Activated CD4-positive, alpha-beta T cell treated with anti-CD3 and anti-CD28 coated beads for 36 hours (primary cell): ENCODE results near the gene ATP7A. TPM values are rescaled to one million over a fixed set of nuclear protein-coding genes. Genes with fewer than 3 reads are reported as not detected.
"Not testable (repeated sequence)": the region's sequence is repeated elsewhere in the genome, so short reads cannot be mapped to it uniquely, and the experiment has no call there.

Experiments
- ATAC-seq: fragments of 200-7000 bp; cut with Tn5 transposase; one replicate; pipeline ENCODE4 v1.10.0; 2021; ENCODE audit warnings: mild to moderate bottlenecking, moderate library complexity
- CTCF ChIA-PET: fragments of 350-600 bp; sonication (Branson Sonifier 250); formaldehyde crosslinking; loops from one replicate; lab custom pipeline; 2021; ENCODE audit warnings: antibody characterized with exemption; lab: Charles Lee
- POLR2A ChIA-PET: fragments of 350-600 bp; sonication (Branson Sonifier 250); formaldehyde crosslinking; loops from one replicate; lab custom pipeline; 2021; ENCODE audit warnings: antibody characterized with exemption, inconsistent platforms; lab: Charles Lee
- DNase-seq: peaks from one replicate; pipeline ENCODE4 v3.0.0-alpha.2; 2020
- H3K27ac Mint-ChIP-seq: one replicate; pipeline ENCODE4 v1.8.0; 2021; ENCODE audit warnings: mixed read lengths
- H3K27me3 Mint-ChIP-seq: one replicate; pipeline ENCODE4 v1.8.0; 2021; ENCODE audit warnings: mixed read lengths
- H3K36me3 Mint-ChIP-seq: one replicate; pipeline ENCODE4 v1.8.0; 2021; ENCODE audit warnings: low read depth, mixed read lengths
- H3K4me1 Mint-ChIP-seq: one replicate; pipeline ENCODE4 v1.8.0; 2021; ENCODE audit warnings: mixed read lengths
- H3K4me3 Mint-ChIP-seq: one replicate; pipeline ENCODE4 v1.8.0; 2021; ENCODE audit warnings: mild to moderate bottlenecking, moderate library complexity, mixed read lengths
- H3K9me3 Mint-ChIP-seq: one replicate; pipeline ENCODE4 v1.8.0; 2021; ENCODE audit warnings: low read depth, mixed read lengths
- intact Hi-C, 2 experiments: fragments of 100-400 bp; cut with DNase I in 1 of 2; cut with micrococcal nuclease in 1 of 2; formaldehyde crosslinking; loops; one replicate each; pipeline versions ENCODE4 v1.14.2 to v1.15.1; 2022 to 2024; cut with DNase I, micrococcal nuclease
- total RNA-seq, 2 experiments: library from RNA; stranded (reverse); gene quantifications; one replicate each; pipeline ENCODE4 v1.2.3, GENCODE V29; 2021

Gene ATP7A
- total RNA-seq, 2 experiments from 2014 or later = 9.5 to 9.7 TPM

- Mint-ChIP-seq H3K9me3 (peaks cover 2% of the 10 kb centered on the region), H3K27ac (peak overlapping the region; percentile 74), H3K36me3 (no peaks in the 10 kb centered on the region), H3K4me1 (peaks cover 28% of the 10 kb centered on the region), H3K4me3 (peak overlapping the region; percentile 65), H3K27me3 (no peaks in the 10 kb centered on the region)
- no peak for DNase-seq
- ChIA-PET CTCF (interaction anchor here (1.4 kb wide), 1 partner anchor 18 kb away, joined by 4 read pairs; the partner anchor contains the start of gene COX7B), POLR2A (no interaction called here)
- intact Hi-C loops = no loop called here
- peak; percentile 55 for ATAC-seq
Observed at GRCh38 chrX:77917294-77917933, 6.9 kb downstream of the ATP7A start.

- ChIA-PET CTCF (interaction anchor here (1.4 kb wide), 1 partner anchor 19 kb away, joined by 4 read pairs; the partner anchor contains the start of gene COX7B), POLR2A (no interaction called here)
- intact Hi-C loops = no loop called here
- peaks cover 2% of the 10 kb centered on the region for H3K9me3 Mint-ChIP-seq
- H3K36me3 Mint-ChIP-seq = peaks cover 4% of the 10 kb centered on the region
- no peak overlapping the region for H3K4me3 Mint-ChIP-seq
- peaks cover 23% of the 10 kb centered on the region for H3K4me1 Mint-ChIP-seq
- H3K27me3 Mint-ChIP-seq = no peaks in the 10 kb centered on the region
- no peak for DNase-seq
- ATAC-seq = no peak
- no peak overlapping the region for H3K27ac Mint-ChIP-seq
Observed at GRCh38 chrX:77918568-77918967, 8.1 kb downstream of the ATP7A start.

GRCh38 chrX:77919370-77919769 lies 8.9 kb downstream of the ATP7A start:
- POLR2A ChIA-PET, CTCF ChIA-PET, H3K27ac Mint-ChIP-seq, H3K27me3 Mint-ChIP-seq, intact Hi-C loops, ATAC-seq, H3K4me3 Mint-ChIP-seq, H3K36me3 Mint-ChIP-seq, DNase-seq, H3K9me3 Mint-ChIP-seq: not testable (repeated sequence)
- peaks cover 22% of the 10 kb centered on the region for H3K4me1 Mint-ChIP-seq

- Mint-ChIP-seq H3K9me3 (peaks cover 2% of the 10 kb centered on the region), H3K27ac (no peak overlapping the region), H3K36me3 (peaks cover 4% of the 10 kb centered on the region), H3K27me3 (no peaks in the 10 kb centered on the region), H3K4me3 (no peak overlapping the region), H3K4me1 (peaks cover 13% of the 10 kb centered on the region)
- intact Hi-C loops = no loop called here
- ChIA-PET CTCF (interaction anchor here (0.9 kb wide), 1 partner anchor 11 kb away, joined by 3 read pairs; no protein-coding TSS in a partner anchor), POLR2A (interaction anchor here (0.6 kb wide), 1 partner anchor 22 kb away, joined by 3 read pairs; no protein-coding TSS in a partner anchor)
- no peak for DNase-seq
- ATAC-seq = no peak
Observed at GRCh38 chrX:77922787-77923186, 12.3 kb downstream of the ATP7A start.

- intact Hi-C loops = no loop called here
- ChIA-PET CTCF (interaction anchor here (0.6 kb wide), 1 partner anchor 211 kb away, joined by 3 read pairs; no protein-coding TSS in a partner anchor), POLR2A (no interaction called here)
- peaks cover 4% of the 10 kb centered on the region for H3K36me3 Mint-ChIP-seq
- peaks cover 2% of the 10 kb centered on the region for H3K9me3 Mint-ChIP-seq
- H3K27ac Mint-ChIP-seq = no peak overlapping the region
- DNase-seq (no peak), ATAC-seq (no peak)
- peaks cover 7% of the 10 kb centered on the region for H3K4me1 Mint-ChIP-seq
- no peaks in the 10 kb centered on the region for H3K27me3 Mint-ChIP-seq
- no peak overlapping the region for H3K4me3 Mint-ChIP-seq
Observed at GRCh38 chrX:77924320-77924859, 13.9 kb downstream of the ATP7A start.

- intact Hi-C loops = no loop called here
Observed at GRCh38 chrX:77925764-77926163, 15.3 kb downstream of the ATP7A start.

GRCh38 chrX:77930581-77930980 lies 20.1 kb downstream of the ATP7A start:
- Mint-ChIP-seq H3K27me3 (no peaks in the 10 kb centered on the region), H3K36me3 (no peaks in the 10 kb centered on the region), H3K4me3 (no peak overlapping the region), H3K4me1 (peaks cover 1% of the 10 kb centered on the region), H3K27ac (no peak overlapping the region), H3K9me3 (no peaks in the 10 kb centered on the region)
- no peak for ATAC-seq
- intact Hi-C loops = no loop called here
- ChIA-PET CTCF (no interaction called here), POLR2A (no interaction called here)
- no peak for DNase-seq

More at GRCh38 chrX:77925764-77926163, 15.3 kb downstream of the ATP7A start:
- CTCF ChIA-PET = interaction anchor here (0.5 kb wide), 1 partner anchor 177 kb away, joined by 4 read pairs; no protein-coding TSS in a partner anchor
- H3K36me3 Mint-ChIP-seq = peaks cover 4% of the 10 kb centered on the region
- POLR2A ChIA-PET = no interaction called here
- DNase-seq = no peak
- H3K27ac Mint-ChIP-seq = no peak overlapping the region
- H3K9me3 Mint-ChIP-seq = peaks cover 2% of the 10 kb centered on the region
- no peak for ATAC-seq
- H3K4me1 Mint-ChIP-seq = peaks cover 7% of the 10 kb centered on the region
- H3K4me3 Mint-ChIP-seq = no peak overlapping the region
- H3K27me3 Mint-ChIP-seq = no peaks in the 10 kb centered on the region

GRCh38 chrX:77935886-77936285 lies 25.4 kb downstream of the ATP7A start:
- CTCF ChIA-PET = no interaction called here

GRCh38 chrX:77936299-77936698 lies 25.8 kb downstream of the ATP7A start:
- ChIA-PET POLR2A (no interaction called here), CTCF (no interaction called here)
- Mint-ChIP-seq H3K27me3 (no peaks in the 10 kb centered on the region), H3K36me3 (no peaks in the 10 kb centered on the region), H3K4me3 (no peak overlapping the region), H3K27ac (no peak overlapping the region), H3K9me3 (no peaks in the 10 kb centered on the region), H3K4me1 (no peaks in the 10 kb centered on the region)
- intact Hi-C loops = no loop called here
- no peak for ATAC-seq
- DNase-seq = no peak

More at GRCh38 chrX:77935886-77936285, 25.4 kb downstream of the ATP7A start:
- H3K27ac Mint-ChIP-seq = no peak overlapping the region
- H3K36me3 Mint-ChIP-seq = no peaks in the 10 kb centered on the region
- ATAC-seq = no peak
- H3K9me3 Mint-ChIP-seq = no peaks in the 10 kb centered on the region
- intact Hi-C loops = no loop called here
- POLR2A ChIA-PET = no interaction called here
- DNase-seq = no peak
- H3K27me3 Mint-ChIP-seq = no peaks in the 10 kb centered on the region
- no peaks in the 10 kb centered on the region for H3K4me1 Mint-ChIP-seq
- H3K4me3 Mint-ChIP-seq = no peak overlapping the region

- no peak overlapping the region for H3K4me3 Mint-ChIP-seq
- H3K27me3 Mint-ChIP-seq = no peaks in the 10 kb centered on the region
- no peaks in the 10 kb centered on the region for H3K36me3 Mint-ChIP-seq
- ATAC-seq = no peak
- H3K9me3 Mint-ChIP-seq = no peaks in the 10 kb centered on the region
- no peak for DNase-seq
- ChIA-PET CTCF (no interaction called here), POLR2A (no interaction called here)
- H3K27ac Mint-ChIP-seq = no peak overlapping the region
- intact Hi-C loops = no loop called here
- peaks cover 2% of the 10 kb centered on the region for H3K4me1 Mint-ChIP-seq
Observed at GRCh38 chrX:77937291-77937690, 26.8 kb downstream of the ATP7A start.

- Mint-ChIP-seq H3K36me3 (no peaks in the 10 kb centered on the region), H3K9me3 (no peaks in the 10 kb centered on the region), H3K4me3 (no peak overlapping the region), H3K27me3 (no peaks in the 10 kb centered on the region), H3K27ac (no peak overlapping the region), H3K4me1 (peaks cover 7% of the 10 kb centered on the region)
- CTCF ChIA-PET = no interaction called here
- DNase-seq (no peak), ATAC-seq (no peak)
- intact Hi-C loops = no loop called here
- POLR2A ChIA-PET = no interaction called here
Observed at GRCh38 chrX:77938083-77938680, 27.7 kb downstream of the ATP7A start.

GRCh38 chrX:77945031-77945430 lies 34.5 kb downstream of the ATP7A start:
- H3K27me3 Mint-ChIP-seq, H3K4me1 Mint-ChIP-seq, H3K36me3 Mint-ChIP-seq, POLR2A ChIA-PET, ATAC-seq, intact Hi-C loops, H3K9me3 Mint-ChIP-seq, CTCF ChIA-PET, DNase-seq, H3K4me3 Mint-ChIP-seq, H3K27ac Mint-ChIP-seq: not testable (repeated sequence)
